ENCODE results near the gene DCAF8L1.

- no peak for TF ChIP-seq POLR2A (IDR thresholded peaks at IDR 0.05)
- TF ChIP-seq CTCF (IDR thresholded peaks at IDR 0.05) = no peak
These were observed 29.6 kb upstream of the DCAF8L1 start for GRCh38 chrX:28010875-28011274.
